Measurements from ENCODE around the gene EMC9.
A peak's percentile ranks its signal among the peaks of the same experiment; 100 is the strongest.

EMC9 gene

DNA sequence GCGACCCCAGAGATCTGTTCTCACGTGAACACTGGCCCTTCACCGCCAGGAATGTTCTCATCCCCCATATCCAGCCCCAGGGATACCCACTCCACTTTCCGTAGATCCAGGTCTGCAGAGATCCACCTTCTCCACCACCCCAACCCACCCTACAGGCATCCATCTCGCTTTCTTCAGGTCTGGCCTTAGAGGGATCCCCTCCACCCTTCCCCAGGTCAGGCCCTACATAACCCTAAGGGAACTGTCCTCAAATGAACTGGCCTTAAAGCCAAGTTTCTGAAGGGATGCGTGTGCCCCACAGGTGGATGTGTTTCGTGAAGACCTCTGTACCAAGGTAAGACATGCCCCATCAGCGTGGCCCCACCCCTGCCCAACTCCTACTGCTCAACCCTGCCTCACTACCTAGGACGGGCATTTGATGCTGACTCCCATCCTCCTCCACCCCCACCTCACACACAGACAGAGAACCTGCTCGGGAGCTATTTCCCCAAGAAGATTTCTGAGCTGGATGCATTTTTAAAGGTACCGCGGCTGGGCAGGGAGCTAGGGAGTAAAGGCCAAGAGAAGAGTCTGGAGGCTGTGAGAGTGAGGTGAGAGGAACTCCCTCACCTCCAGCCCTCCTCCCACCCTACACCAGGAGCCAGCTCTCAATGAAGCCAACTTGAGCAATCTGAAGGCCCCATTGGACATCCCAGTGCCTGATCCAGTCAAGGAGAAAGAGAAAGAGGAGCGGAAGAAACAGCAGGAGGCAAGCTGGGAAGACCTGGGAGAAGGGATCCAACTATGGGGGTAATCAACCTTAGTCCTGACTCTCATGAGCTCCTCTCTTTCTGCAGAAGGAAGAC lies 4.5 kb downstream of the EMC9 start:
- H3K4me3 ChIP-seq (ENCODE audit: control insufficient read depth, low read depth, low read length) = peak overlapping the region; percentile 70
- no peak for TF ChIP-seq CTCF (conservative IDR thresholded peaks at IDR 0.05; ENCODE audit: control insufficient read depth, insufficient read depth, low read depth, low read length)
- no peak for DNase-seq (ENCODE audit: low read depth)

DNA sequence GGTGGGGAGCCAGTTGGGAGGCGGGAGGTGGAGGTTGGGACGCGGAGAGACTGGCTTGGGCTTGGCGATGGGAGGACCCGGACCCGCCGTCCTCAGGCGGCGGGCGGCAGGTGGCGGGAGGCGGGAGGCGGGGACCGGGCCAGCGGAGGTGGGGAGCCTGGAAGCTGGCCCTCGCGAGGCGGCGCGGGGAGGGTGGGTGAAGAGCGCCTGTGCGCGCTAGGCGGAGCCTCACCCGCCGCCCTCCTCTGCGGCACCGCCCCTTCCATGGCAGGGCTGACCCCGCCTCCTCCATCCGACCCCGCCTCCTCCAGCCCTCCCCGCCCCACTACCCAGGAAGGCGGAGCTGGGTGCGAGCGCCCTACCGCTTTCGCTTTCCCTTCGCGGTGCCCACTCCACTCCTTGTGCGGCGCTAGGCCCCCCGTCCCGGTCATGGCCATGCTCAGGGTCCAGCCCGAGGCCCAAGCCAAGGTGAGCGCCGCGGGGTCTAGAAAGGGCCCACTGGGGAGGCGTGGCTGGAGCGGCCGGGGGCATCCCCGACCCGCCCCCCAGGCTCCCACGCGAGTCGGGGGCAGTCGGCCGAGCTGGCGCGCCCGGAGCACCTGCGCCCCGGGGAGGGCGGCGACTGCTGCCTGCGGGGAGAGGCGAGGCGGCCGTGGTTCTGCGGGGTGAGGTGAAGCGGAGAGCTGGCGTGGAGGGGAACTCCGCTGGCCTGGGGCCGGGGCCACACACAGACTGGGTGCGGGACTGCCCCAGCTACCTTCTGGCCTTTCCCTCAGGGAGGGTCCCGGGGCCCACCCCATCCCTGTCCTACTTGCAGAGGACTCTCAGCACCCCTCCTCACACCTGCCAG lies 5.3 kb downstream of the EMC9 start, which contains the start of gene PSME1:
Gene PSME1 (plus strand): TSS at position 361 of the 850 bp plus-strand sequence. CDS start 69 bp downstream, at position 430.
- H3K4me3 ChIP-seq (ENCODE audit: control insufficient read depth, low read depth, low read length) = peak within 1 kb of the TSS; percentile 70
- DNase-seq (ENCODE audit: low read depth) = peak; percentile 76
- TF ChIP-seq CTCF (conservative IDR thresholded peaks at IDR 0.05; ENCODE audit: control insufficient read depth, insufficient read depth, low read depth, low read length) = no peak

DNA sequence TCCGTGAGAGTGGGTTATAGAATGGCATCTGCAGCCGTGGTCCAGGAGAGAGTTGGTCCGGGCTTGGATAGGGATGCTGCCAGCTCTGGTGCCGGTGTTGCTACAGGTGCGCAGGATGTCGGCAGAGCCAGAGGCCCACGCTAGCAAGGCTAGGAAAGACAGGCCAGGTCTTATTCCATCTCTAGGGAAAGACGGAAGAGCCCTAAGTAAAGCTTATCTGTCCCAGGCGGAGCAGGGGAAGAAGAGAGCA lies 5.9 kb downstream of the EMC9 start:
- H3K4me3 ChIP-seq (ENCODE audit: control insufficient read depth, low read depth, low read length) = peak overlapping the region; percentile 70
- DNase-seq (ENCODE audit: low read depth) = no peak
- TF ChIP-seq CTCF (conservative IDR thresholded peaks at IDR 0.05; ENCODE audit: control insufficient read depth, insufficient read depth, low read depth, low read length) = no peak

- no peak overlapping the region for H3K4me3 ChIP-seq (ENCODE audit: control insufficient read depth, low read depth, low read length)
- DNase-seq (ENCODE audit: low read depth) = no peak
- no peak for TF ChIP-seq CTCF (conservative IDR thresholded peaks at IDR 0.05; ENCODE audit: control insufficient read depth, insufficient read depth, low read depth, low read length)
Measured at GRCh38 chr14:24133735-24134134, 7.7 kb downstream of the EMC9 start.

DNA sequence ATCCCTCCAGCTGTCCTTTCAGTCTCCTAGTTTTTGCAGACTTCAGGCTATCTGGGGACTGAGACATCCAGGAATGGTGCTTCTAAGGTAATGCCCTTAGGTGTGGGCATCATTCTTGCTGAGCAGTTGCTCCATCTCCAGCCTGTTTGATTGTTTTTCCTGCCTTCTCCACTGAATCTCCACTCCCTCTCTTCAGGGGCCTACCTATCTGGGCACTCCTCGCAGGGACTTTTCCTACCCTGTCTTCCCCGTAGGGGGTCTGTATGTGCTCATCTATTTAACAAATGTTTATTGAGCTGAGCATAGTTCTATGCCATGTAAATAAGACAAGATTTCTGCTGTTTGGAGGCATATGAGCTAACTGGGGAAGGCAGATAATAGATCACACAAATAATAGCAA lies 8.4 kb downstream of the EMC9 start:
- no peak overlapping the region for H3K4me3 ChIP-seq (ENCODE audit: control insufficient read depth, low read depth, low read length)
- DNase-seq (ENCODE audit: low read depth) = no peak
- no peak for TF ChIP-seq CTCF (conservative IDR thresholded peaks at IDR 0.05; ENCODE audit: control insufficient read depth, insufficient read depth, low read depth, low read length)

- no peak for DNase-seq (ENCODE audit: low read depth)
Measured at GRCh38 chr14:24132061-24132685, 9.2 kb downstream of the EMC9 start.

More at GRCh38 chr14:24132061-24132685, 9.2 kb downstream of the EMC9 start:
- no peak overlapping the region for H3K4me3 ChIP-seq (ENCODE audit: control insufficient read depth, low read depth, low read length)
- TF ChIP-seq CTCF (conservative IDR thresholded peaks at IDR 0.05; ENCODE audit: control insufficient read depth, insufficient read depth, low read depth, low read length) = no peak
